ENCODE data around the gene CELA1. TPM values are rescaled to one million over a fixed set of nuclear protein-coding genes. Genes with fewer than 3 reads are reported as not detected.

Gene CELA1
- total RNA-seq, 1 experiment from 2014 or later: not detected

GRCh38 chr12:51360315-51360714 lies 13.8 kb upstream of the CELA1 start:
- Mint-ChIP-seq H3K9me3 (no peaks in the 10 kb centered on the region), H3K4me3 (no peak overlapping the region), H3K27me3 (ENCODE audit: low read depth) (no peaks in the 10 kb centered on the region), H3K27ac (no peak overlapping the region; a peak in 1 of 7 replicates), H3K4me1 (no peaks in the 10 kb centered on the region), H3K36me3 (ENCODE audit: insufficient read depth in 1 of 3, low read depth in 3 of 3) (peaks cover 5 to 34% (median 29%) of the 10 kb centered on the region in 3 experiments; a peak in 6 of 7 replicates)
- no peak overlapping the region for H2BK5ac ChIP-seq (ENCODE audit: insufficient read length, low read length)
- no peak overlapping the region for H3K27ac ChIP-seq (ENCODE audit: insufficient read length, low read depth, low read length)
- no peaks in the 10 kb centered on the region for H3K4me1 ChIP-seq (ENCODE audit: insufficient read depth, low read length)
- H3K18ac ChIP-seq (ENCODE audit: insufficient read length, low read depth, low read length): no peak overlapping the region
- no peaks in the 10 kb centered on the region for H3K23me2 ChIP-seq (ENCODE audit: insufficient read length, low read depth, low read length, poor library complexity, severe bottlenecking)
- no peak overlapping the region for H3K56ac ChIP-seq (ENCODE audit: insufficient read length, low read depth, low read length)
- H3K79me1 ChIP-seq (ENCODE audit: insufficient read depth, low read depth, low read length, poor library complexity, severe bottlenecking): no peaks in the 10 kb centered on the region
- no peak overlapping the region for H3K14ac ChIP-seq (ENCODE audit: insufficient read depth, low read length)
- H4K5ac ChIP-seq (ENCODE audit: insufficient read length, low read depth, low read length): no peak overlapping the region
- H4K8ac ChIP-seq (replicated peaks; ENCODE audit: insufficient read length, low read depth, low read length): no peak overlapping the region
- no peak overlapping the region for H2AK5ac ChIP-seq (ENCODE audit: insufficient read length, low read length)
- no peak overlapping the region for H2AFZ ChIP-seq (ENCODE audit: low read length)
- no peak overlapping the region for H3K23ac ChIP-seq (ENCODE audit: insufficient read length, low read depth, low read length)
- H3K4me2 ChIP-seq (ENCODE audit: insufficient read depth, insufficient read length, low read length): no peak overlapping the region
- no peak overlapping the region for H2BK12ac ChIP-seq (ENCODE audit: insufficient read length, low read depth, low read length)
- H3T11ph ChIP-seq (ENCODE audit: low read length): no peak overlapping the region
- no peaks in the 10 kb centered on the region for H3K9me3 ChIP-seq (ENCODE audit: control insufficient read depth, low read depth, low read length)
- no peak overlapping the region for H2BK20ac ChIP-seq (ENCODE audit: low read depth, low read length, poor library complexity, severe bottlenecking)
- WGBS (ENCODE audit: extremely low coverage, insufficient read length, low lambda C conversion rate): no CpG with 5 or more reads among the region's 2 CpGs
- TF ChIP-seq CTCF (conservative IDR thresholded peaks at IDR 0.05): no peak
- no peak for DNase-seq
- H3K9ac ChIP-seq (ENCODE audit: extremely low read depth, insufficient read length, low read length): no peak overlapping the region
- no peak overlapping the region for H2BK15ac ChIP-seq (ENCODE audit: low read depth, low read length)
- no peak overlapping the region for H4K91ac ChIP-seq (ENCODE audit: insufficient read length, low read depth, low read length)
- H3K4ac ChIP-seq (ENCODE audit: low read depth, low read length): no peak overlapping the region
- H2BK120ac ChIP-seq (ENCODE audit: low read depth, low read length, poor library complexity, severe bottlenecking): no peak overlapping the region
- H3K27me3 ChIP-seq (ENCODE audit: insufficient read depth, low read length): no peaks in the 10 kb centered on the region
- no peaks in the 10 kb centered on the region for H4K20me1 ChIP-seq (ENCODE audit: control insufficient read depth, insufficient read depth, insufficient read length)
- H3K79me2 ChIP-seq (ENCODE audit: insufficient read depth, low read length): no peaks in the 10 kb centered on the region

All from H9 (cell line).